Activated B cell treated with CpG ODN at 0.5 μM for 24 hours (primary cell): ENCODE results near the gene IGHMBP2. TPM values are rescaled to one million over a fixed set of nuclear protein-coding genes. Genes with fewer than 3 reads are reported as not detected.

Experiments used
- ATAC-seq: fragments of 200-7000 bp; cut with Tn5 transposase; one replicate; pipeline ENCODE4 v1.10.0; 2021; ENCODE audit warnings: low read depth, mild to moderate bottlenecking, moderate library complexity
- CTCF ChIA-PET: fragments of 350-600 bp; sonication (Branson Sonifier 250); formaldehyde crosslinking; loops from one replicate; lab custom pipeline; 2021; ENCODE audit warnings: antibody characterized with exemption; lab: Charles Lee
- POLR2A ChIA-PET: fragments of 350-600 bp; sonication (Branson Sonifier 250); formaldehyde crosslinking; loops from one replicate; lab custom pipeline; 2021; ENCODE audit warnings: antibody characterized with exemption; lab: Charles Lee
- DNase-seq: peaks from one replicate; pipeline ENCODE4 v3.0.0; 2022
- H3K27ac Mint-ChIP-seq: one replicate; pipeline ENCODE4 v1.8.0; 2020; ENCODE audit warnings: mixed read lengths
- H3K27me3 Mint-ChIP-seq: one replicate; pipeline ENCODE4 v1.8.0; 2021; ENCODE audit warnings: mixed read lengths
- H3K36me3 Mint-ChIP-seq: one replicate; pipeline ENCODE4 v1.8.0; 2021; ENCODE audit warnings: low read depth, mixed read lengths
- H3K4me1 Mint-ChIP-seq: one replicate; pipeline ENCODE4 v1.8.0; 2021; ENCODE audit warnings: mixed read lengths
- H3K4me3 Mint-ChIP-seq: one replicate; pipeline ENCODE4 v1.8.0; 2020; ENCODE audit warnings: mild to moderate bottlenecking, mixed read lengths
- H3K9me3 Mint-ChIP-seq: one replicate; pipeline ENCODE4 v1.8.0; 2020; ENCODE audit warnings: mixed read lengths
- CTCF ChIP-seq: fragments of 200-600 bp; IDR thresholded peaks from one replicate; pipeline ENCODE4 v1.8.0; 2022; ENCODE audit warnings: antibody characterized with exemption, mild to moderate bottlenecking
- intact Hi-C: fragments of 100-400 bp; cut with micrococcal nuclease; formaldehyde crosslinking; loops from one replicate; pipeline ENCODE4 v1.15.1; 2024
- total RNA-seq: library from RNA; stranded (reverse); gene quantifications from 2 replicates; pipeline ENCODE4 v1.2.3, GENCODE V29; 2022

Gene IGHMBP2
- total RNA-seq, 1 donor from 2014 or later: 33.8 TPM

- H3K9me3 Mint-ChIP-seq: no peaks in the 10 kb centered on the region
- no peak for TF ChIP-seq CTCF
- ATAC-seq: no peak
- intact Hi-C loops: no loop called here
- ChIA-PET POLR2A (no interaction called here), CTCF (no interaction called here)
- H3K4me3 Mint-ChIP-seq: no peak overlapping the region
- H3K36me3 Mint-ChIP-seq: no peaks in the 10 kb centered on the region
- peaks cover 6% of the 10 kb centered on the region for H3K27me3 Mint-ChIP-seq
- DNase-seq: no peak
- peaks cover 6% of the 10 kb centered on the region for H3K4me1 Mint-ChIP-seq
- no peak overlapping the region for H3K27ac Mint-ChIP-seq
Observed at GRCh38 chr11:68950762-68951161, 47.1 kb downstream of the IGHMBP2 start.

- Mint-ChIP-seq H3K36me3 (no peaks in the 10 kb centered on the region), H3K4me1 (peaks cover 9% of the 10 kb centered on the region), H3K27me3 (peaks cover 6% of the 10 kb centered on the region), H3K9me3 (no peaks in the 10 kb centered on the region), H3K4me3 (peak overlapping the region; percentile 35), H3K27ac (no peak overlapping the region)
- ChIA-PET POLR2A (no interaction called here), CTCF (no interaction called here)
- no peak for TF ChIP-seq CTCF
- DNase-seq (no peak), ATAC-seq (peak; percentile 57)
- intact Hi-C loops: no loop called here
Observed at GRCh38 chr11:68954836-68955606, 51.3 kb downstream of the IGHMBP2 start.

- Mint-ChIP-seq H3K4me1 (peaks cover 9% of the 10 kb centered on the region), H3K27ac (no peak overlapping the region), H3K4me3 (peak overlapping the region; percentile 35), H3K9me3 (no peaks in the 10 kb centered on the region), H3K36me3 (no peaks in the 10 kb centered on the region), H3K27me3 (peaks cover 6% of the 10 kb centered on the region)
- ChIA-PET CTCF (no interaction called here), POLR2A (no interaction called here)
- ATAC-seq (no peak), DNase-seq (no peak)
- TF ChIP-seq CTCF: no peak
- intact Hi-C loops: no loop called here
Observed at GRCh38 chr11:68955607-68955958, 51.9 kb downstream of the IGHMBP2 start.

- POLR2A ChIA-PET: no interaction called here
- H3K4me3 Mint-ChIP-seq: no peak overlapping the region
- H3K27me3 Mint-ChIP-seq: peaks cover 6% of the 10 kb centered on the region
- H3K9me3 Mint-ChIP-seq: no peaks in the 10 kb centered on the region
- H3K4me1 Mint-ChIP-seq: peaks cover 9% of the 10 kb centered on the region
- no peak overlapping the region for H3K27ac Mint-ChIP-seq
- TF ChIP-seq CTCF: no peak
- H3K36me3 Mint-ChIP-seq: no peaks in the 10 kb centered on the region
- CTCF ChIA-PET: no interaction called here
- ATAC-seq (peak; percentile 40), DNase-seq (no peak)
- intact Hi-C loops: loop anchor here (1.0 kb wide), 1 partner anchor 132 kb away; no protein-coding TSS in a partner anchor
Observed at GRCh38 chr11:68956142-68956541, 52.5 kb downstream of the IGHMBP2 start.

GRCh38 chr11:68956547-68957254 lies 53.0 kb downstream of the IGHMBP2 start:
- ATAC-seq: no peak
- Mint-ChIP-seq H3K9me3 (no peaks in the 10 kb centered on the region), H3K36me3 (no peaks in the 10 kb centered on the region), H3K4me1 (peaks cover 9% of the 10 kb centered on the region), H3K4me3 (no peak overlapping the region), H3K27ac (no peak overlapping the region), H3K27me3 (peaks cover 6% of the 10 kb centered on the region)
- CTCF ChIA-PET: interaction anchor here (1.2 kb wide), 1 partner anchor 131 kb away, joined by 3 read pairs; no protein-coding TSS in a partner anchor
- POLR2A ChIA-PET: no interaction called here
- intact Hi-C loops: loop anchor here (1.0 kb wide), 1 partner anchor 132 kb away; no protein-coding TSS in a partner anchor
- DNase-seq: no peak
- no peak for TF ChIP-seq CTCF
